Measurements from ENCODE around the gene OR2T11. TPM values are rescaled to one million over a fixed set of nuclear protein-coding genes. Genes with fewer than 3 reads are reported as not detected.
"Not testable (repeated sequence)": the region's sequence is repeated elsewhere in the genome, so short reads cannot be mapped to it uniquely, and the experiment has no call there.

Gene OR2T11
- total RNA-seq, 1 experiment from 2014 or later: not detected

- not testable (repeated sequence) for H3K79me2 ChIP-seq (ENCODE audit: insufficient read depth, low read length); H3K4ac ChIP-seq (ENCODE audit: low read depth, low read length); H3K9me3 ChIP-seq (ENCODE audit: control insufficient read depth, low read depth, low read length); H4K91ac ChIP-seq (ENCODE audit: insufficient read length, low read depth, low read length); H4K5ac ChIP-seq (ENCODE audit: insufficient read length, low read depth, low read length); H3K4me3 Mint-ChIP-seq; DNase-seq; H3K9ac ChIP-seq (ENCODE audit: extremely low read depth, insufficient read length, low read length); H3K14ac ChIP-seq (ENCODE audit: insufficient read depth, low read length); H2BK120ac ChIP-seq (ENCODE audit: low read depth, low read length, poor library complexity, severe bottlenecking); H2BK12ac ChIP-seq (ENCODE audit: insufficient read length, low read depth, low read length); H3K18ac ChIP-seq (ENCODE audit: insufficient read length, low read depth, low read length); H2BK5ac ChIP-seq (ENCODE audit: insufficient read length, low read length); H3K79me1 ChIP-seq (ENCODE audit: insufficient read depth, low read depth, low read length, poor library complexity, severe bottlenecking); H3K27me3 ChIP-seq (ENCODE audit: insufficient read depth, low read length); H3K23me2 ChIP-seq (ENCODE audit: insufficient read length, low read depth, low read length, poor library complexity, severe bottlenecking); H3K4me1 Mint-ChIP-seq; H2AK5ac ChIP-seq (ENCODE audit: insufficient read length, low read length); H3K23ac ChIP-seq (ENCODE audit: insufficient read length, low read depth, low read length); H2BK15ac ChIP-seq (ENCODE audit: low read depth, low read length); H3K4me2 ChIP-seq (ENCODE audit: insufficient read depth, insufficient read length, low read length); H3T11ph ChIP-seq (ENCODE audit: low read length); H3K27ac ChIP-seq (ENCODE audit: insufficient read length, low read depth, low read length); H2AFZ ChIP-seq (ENCODE audit: low read length); H4K20me1 ChIP-seq (ENCODE audit: control insufficient read depth, insufficient read depth, insufficient read length); H4K8ac ChIP-seq (replicated peaks; ENCODE audit: insufficient read length, low read depth, low read length); H2BK20ac ChIP-seq (ENCODE audit: low read depth, low read length, poor library complexity, severe bottlenecking); H3K56ac ChIP-seq (ENCODE audit: insufficient read length, low read depth, low read length); H3K4me1 ChIP-seq (ENCODE audit: insufficient read depth, low read length); H3K27ac Mint-ChIP-seq; H3K27me3 Mint-ChIP-seq (ENCODE audit: low read depth)
- WGBS (ENCODE audit: extremely low coverage, insufficient read length, low lambda C conversion rate): no CpG with 5 or more reads among the region's 6 CpGs
- Mint-ChIP-seq H3K9me3 (peaks cover 52 to 54% of the 10 kb centered on the region in 2 experiments), H3K36me3 (ENCODE audit: insufficient read depth in 1 of 3, low read depth in 3 of 3) (peaks cover 0 to 16% (median 0%) of the 10 kb centered on the region in 3 experiments; a peak in 5 of 7 replicates)
These were observed 21.9 kb upstream of the OR2T11 start for GRCh38 chr1:248656797-248657196.

- H3K4me1 Mint-ChIP-seq; H4K8ac ChIP-seq (replicated peaks; ENCODE audit: insufficient read length, low read depth, low read length); H3K56ac ChIP-seq (ENCODE audit: insufficient read length, low read depth, low read length); H3K79me1 ChIP-seq (ENCODE audit: insufficient read depth, low read depth, low read length, poor library complexity, severe bottlenecking); H3K9me3 ChIP-seq (ENCODE audit: control insufficient read depth, low read depth, low read length); H3K4me2 ChIP-seq (ENCODE audit: insufficient read depth, insufficient read length, low read length); H4K20me1 ChIP-seq (ENCODE audit: control insufficient read depth, insufficient read depth, insufficient read length); H3K9ac ChIP-seq (ENCODE audit: extremely low read depth, insufficient read length, low read length); H4K91ac ChIP-seq (ENCODE audit: insufficient read length, low read depth, low read length); H3K23ac ChIP-seq (ENCODE audit: insufficient read length, low read depth, low read length); H2AK5ac ChIP-seq (ENCODE audit: insufficient read length, low read length); H2BK12ac ChIP-seq (ENCODE audit: insufficient read length, low read depth, low read length); H2BK20ac ChIP-seq (ENCODE audit: low read depth, low read length, poor library complexity, severe bottlenecking); H3K4me1 ChIP-seq (ENCODE audit: insufficient read depth, low read length); H3K18ac ChIP-seq (ENCODE audit: insufficient read length, low read depth, low read length); H3K4me3 Mint-ChIP-seq; H2AFZ ChIP-seq (ENCODE audit: low read length); H3T11ph ChIP-seq (ENCODE audit: low read length); H3K79me2 ChIP-seq (ENCODE audit: insufficient read depth, low read length); H3K14ac ChIP-seq (ENCODE audit: insufficient read depth, low read length); H3K27me3 ChIP-seq (ENCODE audit: insufficient read depth, low read length); DNase-seq; H2BK5ac ChIP-seq (ENCODE audit: insufficient read length, low read length); H3K23me2 ChIP-seq (ENCODE audit: insufficient read length, low read depth, low read length, poor library complexity, severe bottlenecking); H3K27ac ChIP-seq (ENCODE audit: insufficient read length, low read depth, low read length); H3K27me3 Mint-ChIP-seq (ENCODE audit: low read depth); H2BK120ac ChIP-seq (ENCODE audit: low read depth, low read length, poor library complexity, severe bottlenecking); H4K5ac ChIP-seq (ENCODE audit: insufficient read length, low read depth, low read length); H3K4ac ChIP-seq (ENCODE audit: low read depth, low read length); H3K27ac Mint-ChIP-seq; H2BK15ac ChIP-seq (ENCODE audit: low read depth, low read length); H3K36me3 Mint-ChIP-seq (ENCODE audit: insufficient read depth in 1 of 3, low read depth in 3 of 3): not testable (repeated sequence)
- peaks cover 42 to 44% of the 10 kb centered on the region in 2 experiments for H3K9me3 Mint-ChIP-seq
- no CpG with 5 or more reads among the region's 3 CpGs for WGBS (ENCODE audit: extremely low coverage, insufficient read length, low lambda C conversion rate)
These were observed 20.5 kb upstream of the OR2T11 start, which contains the start of gene OR2T27 for GRCh38 chr1:248655354-248655753. TSS of gene OR2T27 (minus strand) at chr1:248655528. CDS start at chr1:248650884, 4,644 bp downstream.
